Measurements from ENCODE around the gene LAPTM5. TPM values are rescaled to one million over a fixed set of nuclear protein-coding genes. Genes with fewer than 3 reads are reported as not detected.
A peak's percentile ranks its signal among the peaks of the same experiment; 100 is the strongest.

LAPTM5 gene
- polyA plus RNA-seq, 3 donors from 2014 or later, result 464 to 744 (median 541) TPM

DNA sequence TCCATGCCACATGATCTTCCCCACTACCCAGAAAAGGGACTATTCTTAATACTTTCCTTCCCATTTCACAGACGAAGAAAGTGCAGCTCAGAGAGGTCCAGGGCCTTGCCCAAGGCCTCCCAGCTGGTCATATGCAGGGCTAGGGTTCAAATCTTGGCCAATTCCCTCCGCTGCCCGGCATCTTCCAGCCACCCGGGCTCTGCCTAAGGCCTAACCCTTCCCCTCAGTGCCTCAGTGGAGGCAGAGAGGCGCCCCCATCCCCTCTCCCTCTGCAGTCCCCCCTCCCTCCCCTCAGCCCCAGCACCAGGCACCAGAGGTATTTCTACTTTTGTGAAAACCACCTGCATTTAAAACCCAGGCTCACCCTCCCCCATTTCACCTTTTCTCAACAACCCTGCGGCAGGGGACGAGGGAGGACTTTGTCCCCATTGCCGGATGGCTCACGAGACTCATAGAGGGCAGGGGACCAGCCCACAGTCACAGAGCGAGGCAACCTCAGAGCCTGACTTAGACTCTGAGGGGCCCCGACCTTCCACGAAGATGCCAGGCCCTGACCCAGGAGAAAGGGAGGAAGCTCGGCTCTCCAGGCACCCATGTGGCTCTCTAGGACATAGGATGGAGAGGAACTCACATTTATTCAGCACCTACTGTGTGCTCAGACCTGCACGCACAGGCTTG is 12.3 kb downstream of the LAPTM5 start:
- Mint-ChIP-seq H3K27ac (peak overlapping the region; percentile 95 to 100 (median 98)), H3K9me3 (peaks cover 0 to 1% (median 0%) of the 10 kb centered on the region in 6 donors), H3K36me3 (peaks cover 14 to 28% (median 18%) of the 10 kb centered on the region in 3 donors), H3K27me3 (ENCODE audit: low read depth in 3 of 3) (peaks cover 19 to 42% (median 38%) of the 10 kb centered on the region in 3 donors), H3K4me3 (peak overlapping the region; percentile 62 to 88 (median 83)), H3K4me1 (peaks cover 100% of the 10 kb centered on the region in 2 donors)
- DNase-seq, result peak in 1 of 3 donors; percentile 16

DNA sequence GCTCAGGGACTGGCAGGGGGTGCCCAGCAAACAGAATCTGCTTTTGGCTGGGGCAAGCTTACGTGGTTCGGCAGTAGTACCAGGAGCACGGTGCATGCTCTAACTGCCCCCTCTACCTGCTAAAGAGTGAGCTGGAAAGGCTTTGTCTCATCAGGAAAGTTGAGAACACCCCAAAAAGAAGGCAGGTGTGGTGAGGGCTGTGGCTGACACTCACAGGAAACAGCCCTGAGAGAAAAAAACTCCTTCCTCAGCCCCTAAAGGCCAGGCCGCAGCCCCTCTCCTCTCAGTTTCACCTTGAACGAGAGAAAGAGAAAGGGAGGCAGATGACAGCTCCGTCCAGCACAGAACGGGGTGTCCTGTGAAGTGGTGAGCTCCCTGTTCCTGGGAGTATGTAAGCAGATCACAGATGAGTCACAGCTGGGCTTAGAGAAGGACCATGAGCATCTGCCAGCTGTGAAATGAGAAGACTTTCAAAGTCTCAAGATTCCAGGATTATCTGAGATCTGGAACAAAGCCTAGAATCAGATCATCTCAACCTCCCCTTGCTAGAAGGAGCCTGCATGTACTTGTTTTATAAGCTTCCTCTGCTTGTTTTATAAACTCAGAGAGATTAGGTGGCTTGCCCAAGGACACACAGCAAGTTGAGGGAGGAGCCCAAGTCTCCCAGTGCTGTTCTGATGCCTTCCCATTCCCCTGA is 13.4 kb downstream of the LAPTM5 start:
- Mint-ChIP-seq H3K4me3 (peak overlapping the region; percentile 71 to 86 (median 81)), H3K27me3 (ENCODE audit: low read depth in 3 of 3) (peaks cover 19 to 39% (median 37%) of the 10 kb centered on the region in 3 donors), H3K4me1 (peaks cover 99 to 100% of the 10 kb centered on the region in 2 donors), H3K9me3 (peaks cover 0 to 1% (median 0%) of the 10 kb centered on the region in 6 donors), H3K36me3 (peaks cover 21 to 33% (median 23%) of the 10 kb centered on the region in 3 donors), H3K27ac (peak overlapping the region; percentile 95 to 100 (median 98))
- DNase-seq, result peak; percentile 70 to 71 (median 70)

DNA sequence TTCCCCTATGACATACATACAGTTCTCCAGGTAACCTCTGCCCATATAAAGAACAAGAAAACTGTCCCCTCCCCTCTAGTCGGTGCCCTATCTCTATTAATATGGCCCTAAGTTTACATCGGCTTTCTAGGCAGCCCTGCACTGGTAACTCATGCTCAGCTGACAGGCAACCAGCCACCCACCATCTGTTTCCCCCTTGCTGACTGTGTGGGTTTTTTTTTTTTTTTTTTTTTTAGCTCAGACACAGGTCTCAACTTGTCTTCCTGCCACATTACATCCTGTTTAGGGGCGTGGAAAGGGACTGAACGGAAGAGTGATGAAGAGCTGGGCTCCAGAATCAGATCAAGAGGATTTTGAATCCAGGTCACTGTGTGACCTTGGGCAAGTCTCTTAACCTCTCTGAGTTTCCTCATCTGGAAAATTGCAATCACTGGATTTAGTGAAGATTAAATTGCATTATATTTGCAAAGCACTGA is 14.0 kb downstream of the LAPTM5 start:
- H3K27ac Mint-ChIP-seq, result peak overlapping the region; percentile 95 to 100 (median 98)
- H3K27me3 Mint-ChIP-seq (ENCODE audit: low read depth in 3 of 3), result peaks cover 21 to 38% (median 35%) of the 10 kb centered on the region in 3 donors
- H3K9me3 Mint-ChIP-seq, result peaks cover 0 to 3% (median 0%) of the 10 kb centered on the region in 6 donors
- H3K36me3 Mint-ChIP-seq, result peaks cover 27 to 39% (median 27%) of the 10 kb centered on the region in 3 donors
- H3K4me1 Mint-ChIP-seq, result peaks cover 99 to 100% of the 10 kb centered on the region in 2 donors
- H3K4me3 Mint-ChIP-seq, result peak overlapping the region; percentile 71 to 86 (median 81)
- peak; percentile 79 to 83 (median 82) for DNase-seq

DNA sequence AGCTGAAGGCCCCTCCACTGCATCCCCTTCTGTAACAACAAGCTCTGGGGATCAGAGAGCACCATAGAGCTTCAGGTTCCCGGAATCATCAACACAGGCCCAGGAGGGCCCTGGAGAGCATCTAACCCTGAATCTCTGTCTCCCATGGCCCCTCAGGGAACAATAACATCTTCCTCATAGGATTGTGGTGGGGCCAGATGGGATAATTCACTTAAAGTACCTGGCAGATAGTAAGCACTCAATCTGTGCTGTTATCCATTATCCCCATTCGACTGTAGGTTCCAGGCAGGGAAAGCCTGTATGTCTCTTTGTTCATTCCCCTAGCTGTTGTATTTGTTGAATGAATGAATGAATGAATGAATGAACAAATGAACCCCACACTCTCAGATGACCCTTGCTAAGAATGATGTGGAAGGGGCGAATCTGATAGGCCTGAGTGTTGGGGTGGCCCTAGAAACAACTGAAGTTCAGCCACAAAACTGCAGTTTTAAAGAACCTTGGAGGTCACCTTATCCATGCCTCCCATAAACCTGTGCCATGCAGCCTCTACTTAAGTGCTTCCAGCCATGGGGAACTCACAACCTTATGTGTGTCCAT is 14.5 kb downstream of the LAPTM5 start:
- Mint-ChIP-seq H3K4me3 (peak overlapping the region; percentile 71 to 86 (median 81)), H3K4me1 (peaks cover 99 to 100% of the 10 kb centered on the region in 2 donors), H3K27me3 (ENCODE audit: low read depth in 3 of 3) (peaks cover 21 to 36% (median 35%) of the 10 kb centered on the region in 3 donors), H3K9me3 (peaks cover 0 to 7% (median 2%) of the 10 kb centered on the region in 6 donors), H3K27ac (peak overlapping the region; percentile 95 to 100 (median 98)), H3K36me3 (peaks cover 33 to 44% (median 33%) of the 10 kb centered on the region in 3 donors)
- no peak for DNase-seq

DNA sequence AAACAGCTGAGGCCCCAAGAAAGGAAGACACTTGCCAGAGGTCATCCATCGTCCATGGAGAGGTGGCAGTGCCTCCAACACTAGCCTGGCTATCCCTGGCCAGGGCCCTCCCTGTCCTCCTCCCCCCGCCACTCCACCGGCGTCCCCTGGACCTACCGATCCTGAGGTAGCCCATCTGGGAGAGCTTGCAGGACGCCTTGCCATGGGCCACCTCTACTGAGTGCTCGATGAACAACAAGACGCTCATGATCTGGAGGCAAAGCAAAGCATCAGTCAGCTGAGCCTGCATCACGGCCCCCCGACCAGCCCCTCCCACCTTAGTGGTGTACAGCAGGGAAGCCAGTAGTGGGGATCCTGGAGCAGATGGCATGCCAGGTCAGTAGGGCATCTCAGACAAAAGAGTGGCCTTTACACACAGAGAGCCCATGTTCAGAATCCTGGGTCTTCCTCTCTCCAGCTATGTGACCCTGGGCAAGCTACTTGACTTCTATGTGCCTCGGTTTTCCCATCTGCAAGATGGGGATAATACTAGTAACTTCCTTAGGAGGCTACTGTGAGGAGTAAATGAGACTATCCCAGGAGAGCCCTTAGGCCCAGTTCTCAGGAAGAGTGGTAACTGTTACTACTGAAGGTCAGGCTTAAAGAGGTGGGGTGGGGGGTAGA is 15.1 kb downstream of the LAPTM5 start:
- Mint-ChIP-seq H3K36me3 (peaks cover 39 to 46% (median 39%) of the 10 kb centered on the region in 3 donors), H3K27ac (peak overlapping the region; percentile 95 to 100 (median 98)), H3K4me1 (peaks cover 99 to 100% of the 10 kb centered on the region in 2 donors), H3K4me3 (peak overlapping the region; percentile 57 to 86 (median 67)), H3K9me3 (peaks cover 0 to 8% (median 3%) of the 10 kb centered on the region in 6 donors), H3K27me3 (ENCODE audit: low read depth in 3 of 3) (peaks cover 21 to 32% (median 30%) of the 10 kb centered on the region in 3 donors)
- DNase-seq, result no peak

DNA sequence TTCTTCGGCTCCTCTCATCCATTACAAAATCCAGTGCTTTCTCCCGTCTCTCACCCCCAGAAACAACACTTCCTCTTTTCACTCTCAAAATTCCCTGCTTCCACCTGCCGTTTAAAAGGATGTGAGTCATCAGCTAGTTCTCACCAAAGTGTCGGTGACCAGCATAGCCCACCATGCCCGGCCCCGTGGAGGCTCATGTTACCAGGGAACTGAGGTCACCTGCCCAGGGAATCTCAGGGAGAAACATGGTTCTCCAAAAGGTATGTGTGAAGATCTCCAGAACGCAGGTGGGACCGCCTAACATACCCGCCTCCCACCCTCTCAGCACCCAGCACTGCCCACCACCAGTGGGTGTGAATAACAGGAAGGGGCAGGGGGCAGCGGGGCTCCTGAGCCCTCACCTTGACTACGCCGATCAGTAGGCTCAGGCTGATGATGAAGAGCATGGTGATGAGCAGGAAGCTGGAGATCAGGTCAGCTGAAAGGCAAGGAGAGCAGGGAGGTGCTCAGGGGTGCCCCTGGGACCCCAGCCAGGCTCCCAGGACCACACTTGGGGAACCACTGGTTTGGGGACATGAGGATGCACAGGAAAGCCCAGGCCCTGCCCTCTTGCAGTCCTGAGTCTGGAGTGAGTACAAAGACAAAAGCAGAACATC is 16.2 kb downstream of the LAPTM5 start:
- peaks cover 21 to 32% (median 28%) of the 10 kb centered on the region in 3 donors for H3K27me3 Mint-ChIP-seq (ENCODE audit: low read depth in 3 of 3)
- peaks cover 42 to 55% (median 46%) of the 10 kb centered on the region in 3 donors for H3K36me3 Mint-ChIP-seq
- DNase-seq, result no peak
- H3K4me1 Mint-ChIP-seq, result peaks cover 94 to 99% of the 10 kb centered on the region in 2 donors
- peaks cover 0 to 8% (median 3%) of the 10 kb centered on the region in 6 donors for H3K9me3 Mint-ChIP-seq
- H3K4me3 Mint-ChIP-seq, result peak overlapping the region; percentile 33 to 81 (median 67)
- H3K27ac Mint-ChIP-seq, result peak overlapping the region; percentile 93 to 100 (median 98)

DNA sequence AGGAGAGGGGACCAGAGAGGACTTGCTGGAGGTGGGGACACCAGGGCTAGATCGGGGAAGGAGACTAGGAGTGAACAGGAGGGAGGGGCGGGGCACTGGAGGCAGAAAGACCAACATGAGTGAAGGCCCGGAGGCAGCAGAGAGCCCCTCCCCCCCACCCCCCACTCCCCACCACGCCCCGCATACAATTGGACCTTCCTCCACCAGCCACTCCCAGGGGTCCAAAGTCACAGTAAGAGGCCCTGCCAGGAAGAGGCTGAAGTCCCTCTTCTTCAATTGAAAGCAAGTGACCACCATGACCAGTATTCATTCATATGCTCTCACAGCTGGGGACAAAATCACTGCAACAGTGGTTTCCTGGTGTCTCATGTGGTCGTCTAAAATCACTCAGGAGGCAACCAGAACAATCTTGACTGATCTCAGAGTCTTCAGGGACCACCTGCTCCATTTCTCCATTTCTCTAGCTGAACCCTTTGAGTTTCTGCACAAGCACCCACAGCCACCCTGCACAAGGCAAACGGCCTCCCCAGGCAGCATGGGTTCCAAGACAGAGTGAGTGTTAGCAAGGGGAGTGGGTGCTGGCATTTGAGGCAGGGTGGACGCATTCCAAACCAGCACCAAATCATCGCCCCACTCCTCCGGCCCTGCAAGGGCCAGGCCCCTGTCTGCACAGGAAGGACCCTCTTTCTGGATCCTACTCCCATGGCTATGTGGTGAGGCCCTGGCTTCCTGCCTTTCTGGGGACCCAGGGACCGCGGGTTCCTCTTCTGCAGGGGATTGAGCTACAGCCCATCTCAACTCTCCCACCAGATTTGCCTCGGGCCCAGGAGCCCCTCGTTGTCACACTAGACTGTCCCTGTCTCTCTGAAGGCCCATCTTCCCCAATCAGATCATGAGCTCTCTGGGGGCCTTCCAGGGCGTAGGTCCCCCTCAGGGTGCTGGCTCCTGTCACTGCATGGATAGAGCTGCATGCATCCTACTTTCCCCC is 17.0 kb downstream of the LAPTM5 start:
- Mint-ChIP-seq H3K36me3 (peaks cover 45 to 62% (median 54%) of the 10 kb centered on the region in 3 donors), H3K4me3 (peak overlapping the region; percentile 33 to 81 (median 67)), H3K9me3 (peaks cover 0 to 8% (median 4%) of the 10 kb centered on the region in 6 donors), H3K4me1 (peaks cover 86 to 97% of the 10 kb centered on the region in 2 donors), H3K27me3 (ENCODE audit: low read depth in 3 of 3) (peaks cover 20 to 32% (median 30%) of the 10 kb centered on the region in 3 donors), H3K27ac (peak overlapping the region; percentile 93 to 100 (median 98))
- no peak for DNase-seq

DNA sequence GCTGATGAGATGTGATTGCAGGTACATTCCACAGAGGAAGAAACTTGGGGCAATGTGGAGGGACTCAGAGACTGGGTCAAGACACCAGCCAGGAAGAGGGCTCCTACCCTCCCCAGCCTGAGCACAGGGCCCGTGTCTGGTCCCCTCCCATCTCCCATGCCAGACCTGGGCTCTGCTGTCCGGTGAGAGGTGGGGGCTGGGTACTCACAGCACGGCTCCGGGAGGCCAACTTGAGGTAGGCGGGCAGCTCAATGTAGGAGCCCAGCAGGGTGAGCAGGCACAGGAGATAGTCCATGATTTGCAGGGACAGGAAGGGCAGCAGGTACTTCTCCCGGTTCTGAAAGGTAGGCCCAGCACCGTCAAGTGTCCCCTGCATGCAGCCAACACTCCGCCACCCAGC is 18.0 kb downstream of the LAPTM5 start:
- H3K9me3 Mint-ChIP-seq, result peaks cover 0 to 8% (median 4%) of the 10 kb centered on the region in 6 donors
- peaks cover 55 to 72% (median 61%) of the 10 kb centered on the region in 3 donors for H3K36me3 Mint-ChIP-seq
- H3K27ac Mint-ChIP-seq, result peak overlapping the region; percentile 71 to 99 (median 90)
- no peak for DNase-seq
- H3K4me1 Mint-ChIP-seq, result peaks cover 77 to 88% of the 10 kb centered on the region in 2 donors
- H3K4me3 Mint-ChIP-seq, result peak overlapping the region in 1 of 5 donors; percentile 65
- peaks cover 18 to 29% (median 28%) of the 10 kb centered on the region in 3 donors for H3K27me3 Mint-ChIP-seq (ENCODE audit: low read depth in 3 of 3)

DNA sequence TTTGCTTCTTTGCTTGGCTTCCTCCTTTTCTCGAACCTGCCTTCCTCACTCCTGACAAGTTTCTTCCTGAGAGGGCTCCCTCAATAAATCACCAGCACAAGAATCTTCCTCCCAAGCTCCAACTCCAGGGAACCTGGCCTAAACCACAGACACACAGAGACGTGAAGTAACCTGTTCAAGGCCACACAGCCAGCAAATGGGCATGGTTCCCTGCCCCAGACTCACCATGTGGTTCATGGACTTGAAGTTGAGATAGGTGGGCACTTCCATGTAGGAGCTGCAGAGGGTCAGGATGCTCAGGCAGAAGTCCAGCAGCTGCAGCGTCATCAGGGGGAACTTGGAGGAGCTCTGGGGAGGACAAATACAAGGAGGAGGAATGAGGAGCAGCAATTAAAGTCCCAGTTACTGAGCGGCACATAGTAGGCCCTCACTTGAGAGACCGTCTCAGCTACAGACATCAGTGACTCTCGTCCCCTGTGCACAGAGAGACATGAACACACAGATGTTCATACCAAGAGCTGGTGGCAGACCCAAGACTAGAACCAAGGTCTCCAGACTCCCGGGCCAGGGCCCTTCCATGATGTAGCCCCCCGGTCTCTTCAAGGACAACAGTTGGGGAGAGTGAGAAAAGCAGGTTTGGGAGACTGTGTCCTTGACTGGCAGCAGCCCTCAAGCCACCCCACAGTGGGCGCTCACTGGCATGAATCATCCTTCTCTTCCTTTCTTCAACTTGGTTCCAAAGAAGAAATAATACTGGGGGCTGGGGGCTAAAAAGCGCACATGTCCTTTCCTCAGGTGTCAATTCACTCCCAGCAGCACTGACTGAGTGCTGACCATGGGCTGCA is 18.6 kb downstream of the LAPTM5 start:
- peak overlapping the region in 3 of 5 donors; percentile 44 to 71 (median 51) for H3K4me3 Mint-ChIP-seq
- peaks cover 14 to 24% (median 23%) of the 10 kb centered on the region in 3 donors for H3K27me3 Mint-ChIP-seq (ENCODE audit: low read depth in 3 of 3)
- peak overlapping the region; percentile 71 to 99 (median 92) for H3K27ac Mint-ChIP-seq
- DNase-seq, result no peak
- peaks cover 0 to 8% (median 4%) of the 10 kb centered on the region in 6 donors for H3K9me3 Mint-ChIP-seq
- peaks cover 70 to 82% of the 10 kb centered on the region in 2 donors for H3K4me1 Mint-ChIP-seq
- H3K36me3 Mint-ChIP-seq, result peaks cover 56 to 74% (median 62%) of the 10 kb centered on the region in 3 donors

DNA sequence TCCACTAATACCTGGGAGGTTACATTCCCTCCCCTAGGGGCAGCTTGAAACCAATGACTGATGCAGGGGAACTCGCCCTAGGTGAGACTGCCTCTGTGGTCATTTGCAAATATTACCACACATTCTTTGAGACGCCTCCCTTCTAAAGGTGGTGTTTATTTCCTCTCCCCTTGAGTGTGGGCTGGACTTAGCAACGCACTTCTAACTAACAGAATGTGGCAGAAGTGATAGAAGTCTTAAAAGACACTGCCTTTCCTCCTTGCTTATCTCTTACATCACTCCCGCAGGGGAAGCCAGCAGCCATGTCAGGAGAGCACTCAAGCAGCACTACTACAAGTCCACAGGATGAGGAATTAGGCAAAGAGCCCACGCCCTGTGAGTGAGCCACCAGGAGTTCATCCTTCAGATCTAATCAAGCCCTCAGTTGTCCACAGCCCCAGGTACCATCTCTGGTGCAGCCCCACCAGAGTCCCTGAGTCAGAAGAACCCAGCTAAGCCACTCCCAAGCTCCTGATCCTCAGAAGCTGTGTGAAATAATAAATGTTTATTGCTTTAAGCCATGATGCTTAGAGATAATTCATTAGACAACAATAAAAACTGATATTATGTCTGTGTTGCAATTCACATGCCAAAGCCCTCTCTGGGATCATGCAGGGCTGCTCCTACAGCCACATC is 19.4 kb downstream of the LAPTM5 start:
- peaks cover 9 to 18% (median 16%) of the 10 kb centered on the region in 3 donors for H3K27me3 Mint-ChIP-seq (ENCODE audit: low read depth in 3 of 3)
- H3K36me3 Mint-ChIP-seq, result peaks cover 51 to 75% (median 58%) of the 10 kb centered on the region in 3 donors
- peak in 1 of 3 donors; percentile 47 for DNase-seq
- H3K4me1 Mint-ChIP-seq, result peaks cover 63 to 74% of the 10 kb centered on the region in 2 donors
- peak overlapping the region; percentile 86 to 99 (median 93) for H3K27ac Mint-ChIP-seq
- peaks cover 0 to 8% (median 4%) of the 10 kb centered on the region in 6 donors for H3K9me3 Mint-ChIP-seq
- H3K4me3 Mint-ChIP-seq, result peak overlapping the region; percentile 42 to 71 (median 66)

Measured in immature natural killer cell (primary cell).